GM21390 (cell line): ENCODE results near the gene UBE2N.
A peak's percentile ranks its signal among the peaks of the same experiment; 100 is the strongest.
"Not testable (repeated sequence)": the region's sequence is repeated elsewhere in the genome, so short reads cannot be mapped to it uniquely, and the experiment has no call there.

Experiments
- ATAC-seq: cut with Tn5 transposase; IDR thresholded peaks from one replicate; pipeline ENCODE4 v1.9.1; 2021; ENCODE audit not compliant: unreplicated experiment

Gene UBE2N

DNA sequence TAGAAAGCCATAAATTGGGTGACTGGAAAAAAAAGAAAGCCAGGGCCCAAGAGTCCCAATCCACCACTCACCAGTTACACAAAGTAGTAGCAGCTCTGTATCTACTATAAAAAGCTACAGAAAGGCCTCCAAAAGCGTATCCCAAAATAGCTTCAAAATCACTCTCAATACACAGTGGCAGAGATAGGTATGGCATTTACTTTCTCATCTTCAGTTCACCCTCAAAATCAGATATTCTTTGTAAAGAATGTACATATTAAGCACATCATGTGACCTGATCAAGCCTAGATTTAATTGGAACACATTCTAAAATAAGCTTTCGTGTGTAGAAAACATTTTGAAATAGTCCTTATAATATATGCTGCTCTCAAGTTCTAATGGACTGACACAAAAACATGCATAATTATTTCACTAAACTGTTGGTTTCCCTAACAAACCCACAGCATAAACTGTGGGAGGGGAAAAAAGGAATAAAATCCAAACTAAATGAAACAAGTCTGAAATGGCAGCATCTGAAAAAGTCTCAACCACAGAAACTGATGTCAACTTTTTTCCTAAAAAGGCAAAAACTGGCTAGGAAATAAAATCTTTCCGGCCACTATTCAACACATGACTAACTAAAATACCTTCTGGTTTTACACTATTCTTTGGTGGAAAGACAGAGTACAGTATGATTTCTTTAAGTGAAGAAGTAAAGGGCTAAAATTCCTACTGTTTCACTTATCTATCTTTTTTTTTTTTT lies 25.9 kb downstream of the UBE2N start:
- ATAC-seq, result no peak

DNA sequence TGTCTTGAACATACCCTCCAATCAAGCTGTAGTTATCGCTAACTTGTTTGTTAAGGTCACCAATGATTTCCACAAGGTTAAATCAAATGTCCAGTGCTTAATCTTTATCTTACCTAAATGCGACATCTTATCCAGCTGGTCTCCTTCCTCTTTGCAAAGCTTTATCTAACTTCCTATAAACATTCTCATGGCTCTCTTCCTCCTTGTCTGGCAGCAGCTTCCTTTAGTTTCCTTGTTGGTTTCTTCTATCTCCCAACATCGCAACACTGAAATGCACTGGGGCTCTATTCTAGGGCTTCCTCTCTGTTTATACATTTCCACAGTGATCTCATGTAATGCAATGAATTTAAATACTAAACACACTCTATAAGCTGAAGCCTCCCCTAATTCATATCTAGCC lies 28.7 kb downstream of the UBE2N start:
- ATAC-seq, result no peak

DNA sequence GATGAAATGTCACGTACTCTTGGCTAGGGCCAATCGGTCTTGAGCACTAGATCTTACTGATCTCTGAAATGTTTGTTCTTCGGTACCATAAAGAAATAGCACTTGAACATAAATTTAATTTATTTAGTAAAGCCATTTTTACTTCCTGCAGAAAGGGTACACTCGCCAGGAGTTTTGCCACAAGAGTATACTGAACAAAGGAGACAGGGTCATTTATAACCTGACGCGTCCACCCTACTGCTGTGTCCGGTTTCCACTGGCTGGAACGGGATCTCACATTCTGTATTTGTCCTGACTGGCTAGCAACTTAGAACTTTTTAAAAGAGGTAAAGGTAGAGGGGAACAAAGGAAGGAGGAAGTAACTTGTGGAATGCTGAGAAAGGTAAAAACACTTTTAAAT lies 29.4 kb downstream of the UBE2N start:
- ATAC-seq, result not testable (repeated sequence)

DNA sequence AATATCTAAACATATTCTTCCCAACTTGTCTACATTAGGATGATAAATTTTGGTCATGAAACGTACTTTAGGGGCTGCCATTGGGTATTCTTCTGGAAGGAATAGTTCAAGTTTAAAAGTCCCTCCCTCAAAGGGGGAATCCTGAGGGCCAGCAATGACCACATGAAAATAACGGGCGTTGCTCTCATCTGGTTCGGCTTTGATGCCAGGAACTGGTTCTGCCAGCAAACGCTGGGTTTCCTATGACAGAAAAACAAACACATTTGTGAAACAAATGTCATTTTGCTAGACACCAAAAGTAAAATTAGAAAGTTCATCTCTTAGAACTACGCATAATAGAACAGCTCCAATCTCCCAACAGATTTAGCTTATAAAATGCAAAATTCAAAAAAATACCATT lies 30.7 kb downstream of the UBE2N start:
- not testable (repeated sequence) for ATAC-seq

DNA sequence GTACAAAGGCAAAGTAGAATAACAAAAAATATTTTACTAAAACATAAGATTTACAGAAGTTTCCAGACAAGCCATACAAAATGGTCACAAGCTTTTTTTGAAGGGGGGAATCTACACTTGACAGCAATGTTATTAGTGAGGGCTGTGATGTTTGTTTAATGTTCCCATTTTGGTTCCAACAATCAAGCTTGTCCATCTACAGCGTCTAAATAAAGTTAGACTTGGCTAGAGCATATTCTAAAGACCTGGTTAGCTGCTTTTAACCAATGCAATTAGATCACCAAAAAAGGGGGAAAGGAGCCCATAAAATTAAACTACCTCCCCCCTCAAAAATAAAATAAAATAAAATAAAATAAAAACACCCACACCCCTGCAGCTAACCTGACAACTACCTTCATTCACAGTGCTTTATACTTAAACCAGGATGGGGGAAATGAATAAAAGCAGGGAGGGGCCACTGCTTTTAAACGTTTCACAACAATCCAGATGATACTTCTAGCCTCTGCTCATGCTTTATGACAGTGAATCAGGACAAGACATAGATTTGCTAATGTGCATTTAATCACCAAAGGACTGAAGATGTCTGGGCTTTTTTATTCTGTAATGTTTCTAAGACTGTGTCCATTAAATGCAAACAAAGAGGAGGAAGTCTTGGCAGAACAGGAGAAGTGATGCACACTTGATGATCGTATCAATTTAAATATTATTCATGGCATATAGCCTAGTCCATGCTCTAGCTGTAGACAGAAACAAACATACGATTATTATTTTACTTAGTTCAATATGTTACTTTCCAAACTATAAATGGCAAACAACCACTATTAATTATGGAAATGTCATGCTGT lies 32.2 kb downstream of the UBE2N start:
- ATAC-seq, result not testable (repeated sequence)

DNA sequence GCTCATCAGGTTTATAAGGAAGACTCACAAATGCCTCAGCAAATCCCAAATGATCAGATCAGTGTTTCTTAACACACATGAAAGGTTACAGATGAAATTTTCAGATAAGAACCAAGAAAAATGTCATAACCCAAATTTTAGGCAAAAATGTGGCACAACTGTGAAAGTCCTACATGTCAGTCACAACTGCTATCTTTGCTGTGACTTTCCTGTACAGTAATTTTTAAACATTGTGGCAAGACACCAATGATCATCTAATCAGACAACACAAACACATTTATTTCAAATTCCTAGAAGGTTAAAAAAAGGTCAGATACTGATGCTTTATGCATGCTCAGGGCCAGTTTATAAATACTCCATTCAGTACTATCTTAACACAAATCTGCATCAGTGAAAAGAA lies 32.9 kb downstream of the UBE2N start:
- ATAC-seq, result no peak

DNA sequence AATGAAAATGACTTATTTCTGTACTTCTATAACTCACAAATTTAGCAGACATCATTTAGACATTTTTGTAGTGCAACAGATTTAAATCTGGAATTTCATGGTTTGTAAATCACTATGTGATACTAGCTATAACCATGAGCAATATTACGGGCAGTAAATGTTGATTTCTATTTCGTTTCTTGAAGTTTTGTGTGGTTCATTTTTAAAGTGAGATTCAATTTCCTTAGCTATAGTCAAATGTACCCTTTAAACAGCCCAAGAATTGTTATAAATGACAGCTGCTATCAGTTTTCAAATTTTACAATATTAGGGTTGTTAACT lies 33.8 kb downstream of the UBE2N start:
- ATAC-seq, result no peak

DNA sequence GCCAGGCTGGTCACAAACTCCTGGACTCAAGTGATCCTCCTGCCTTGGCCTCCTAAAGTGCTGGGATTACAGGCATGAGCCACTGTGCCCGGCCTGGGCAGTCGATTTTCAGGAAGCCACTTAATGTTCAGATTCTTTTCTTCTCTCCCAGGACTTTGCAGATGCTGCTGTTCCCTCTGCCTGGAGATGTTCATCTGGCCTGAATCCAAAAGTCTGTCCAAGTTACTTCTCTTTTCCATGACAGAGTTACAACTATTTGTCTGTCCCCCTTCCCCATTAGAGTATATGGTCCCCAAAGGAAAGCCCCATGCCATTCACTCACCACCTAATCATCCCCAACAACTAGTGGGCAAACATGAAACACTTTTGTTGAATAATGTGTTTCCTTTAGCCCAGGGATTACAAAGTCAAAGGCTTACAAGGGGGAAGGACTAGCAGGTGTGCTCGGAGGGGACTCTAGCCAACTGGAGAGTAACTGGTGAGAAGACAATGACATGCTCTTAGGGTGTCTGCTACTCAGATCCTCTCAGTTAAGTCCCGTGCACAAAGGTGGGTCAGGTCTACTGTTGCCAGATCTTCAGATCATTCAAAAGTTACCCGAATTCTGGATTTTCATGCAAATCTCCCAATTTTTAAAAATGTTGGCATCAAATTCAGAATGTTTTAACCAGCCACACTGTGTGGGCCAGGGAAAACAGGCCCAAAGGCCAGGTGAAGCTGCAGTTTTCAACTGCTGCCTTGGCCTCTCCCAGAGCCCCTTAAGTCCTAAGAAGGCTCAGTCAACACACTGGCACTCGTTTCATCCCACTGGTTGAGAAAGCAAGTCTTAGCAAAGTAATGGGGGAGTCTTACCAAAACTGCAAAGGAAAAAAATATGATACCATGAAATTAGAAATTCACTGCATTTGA lies 34.4 kb downstream of the UBE2N start:
- no peak for ATAC-seq

DNA sequence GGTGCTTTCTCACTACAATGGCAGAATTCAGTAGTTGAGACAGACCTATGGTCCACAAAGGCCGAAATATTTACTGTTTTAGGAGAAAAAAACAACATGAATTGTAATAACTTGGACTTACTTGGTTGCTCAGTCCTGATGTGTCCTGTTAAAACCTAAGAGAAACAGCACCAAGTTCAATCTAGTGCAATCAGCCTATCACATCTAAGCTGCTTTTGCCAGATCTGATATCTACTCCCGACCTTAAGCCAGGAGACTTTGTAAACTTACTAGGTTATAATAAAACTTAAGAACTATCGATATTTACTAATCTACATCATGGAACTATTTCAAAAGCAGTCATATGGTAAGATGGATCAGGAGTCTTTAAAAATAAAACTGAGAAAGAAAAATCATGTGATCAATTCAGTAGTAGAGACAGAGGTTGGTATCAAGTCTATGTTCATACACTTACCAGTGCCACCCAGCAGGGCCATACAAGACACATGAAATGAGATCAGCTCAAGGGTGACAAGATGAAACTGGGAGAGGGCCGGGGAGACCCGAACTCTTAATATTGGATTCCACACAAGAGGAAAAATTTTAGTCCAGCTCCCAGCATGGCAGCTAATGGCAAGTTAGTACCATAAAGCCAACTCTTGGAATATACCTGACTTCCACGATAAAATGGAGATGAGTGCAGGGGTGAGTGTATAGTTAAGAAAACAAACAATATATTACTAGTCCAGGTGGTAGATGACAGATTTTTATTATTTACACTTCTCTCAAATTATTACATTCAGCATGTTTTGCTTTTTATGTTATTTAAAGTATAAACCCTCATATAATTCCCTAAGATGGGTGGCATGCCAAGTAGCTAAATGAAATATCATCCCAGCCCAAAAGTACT lies 36.5 kb downstream of the UBE2N start:
- no peak for ATAC-seq

DNA sequence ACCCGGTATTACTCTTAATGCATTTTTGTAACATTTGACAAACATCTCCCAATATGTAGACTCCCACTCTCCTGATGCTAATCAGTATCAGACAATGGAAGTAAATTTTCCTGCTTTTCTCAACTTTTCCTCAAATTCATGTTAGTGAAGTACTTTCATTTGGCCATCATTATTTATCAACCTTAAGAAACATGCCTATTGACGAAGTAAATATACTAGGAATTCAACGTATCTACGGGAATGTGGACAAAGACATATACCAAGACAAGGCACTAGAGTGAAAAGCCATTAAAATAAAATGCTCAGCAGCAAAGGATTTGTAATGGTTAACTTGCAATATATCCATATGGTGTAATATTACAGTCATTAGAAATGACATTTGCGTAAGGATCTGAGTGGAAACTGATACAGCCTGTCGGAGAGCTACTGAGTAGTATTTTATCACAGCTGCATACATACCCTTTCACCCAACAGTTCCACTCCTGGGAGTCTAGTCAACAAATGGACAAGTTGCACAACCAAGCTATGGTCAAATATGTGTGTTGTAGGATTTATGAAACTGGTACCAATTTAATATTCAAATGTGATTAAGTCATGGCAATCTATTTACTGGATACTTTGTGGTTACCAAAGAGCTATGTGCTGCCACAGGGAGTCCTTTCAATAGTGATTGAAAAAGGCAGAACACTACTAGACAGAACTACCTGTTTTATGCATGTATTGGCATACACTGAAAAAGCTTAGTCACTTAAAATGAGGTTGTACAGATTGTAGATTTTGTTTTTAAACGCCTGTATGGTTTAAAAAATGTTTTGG lies 37.6 kb downstream of the UBE2N start:
- ATAC-seq, result no peak

DNA sequence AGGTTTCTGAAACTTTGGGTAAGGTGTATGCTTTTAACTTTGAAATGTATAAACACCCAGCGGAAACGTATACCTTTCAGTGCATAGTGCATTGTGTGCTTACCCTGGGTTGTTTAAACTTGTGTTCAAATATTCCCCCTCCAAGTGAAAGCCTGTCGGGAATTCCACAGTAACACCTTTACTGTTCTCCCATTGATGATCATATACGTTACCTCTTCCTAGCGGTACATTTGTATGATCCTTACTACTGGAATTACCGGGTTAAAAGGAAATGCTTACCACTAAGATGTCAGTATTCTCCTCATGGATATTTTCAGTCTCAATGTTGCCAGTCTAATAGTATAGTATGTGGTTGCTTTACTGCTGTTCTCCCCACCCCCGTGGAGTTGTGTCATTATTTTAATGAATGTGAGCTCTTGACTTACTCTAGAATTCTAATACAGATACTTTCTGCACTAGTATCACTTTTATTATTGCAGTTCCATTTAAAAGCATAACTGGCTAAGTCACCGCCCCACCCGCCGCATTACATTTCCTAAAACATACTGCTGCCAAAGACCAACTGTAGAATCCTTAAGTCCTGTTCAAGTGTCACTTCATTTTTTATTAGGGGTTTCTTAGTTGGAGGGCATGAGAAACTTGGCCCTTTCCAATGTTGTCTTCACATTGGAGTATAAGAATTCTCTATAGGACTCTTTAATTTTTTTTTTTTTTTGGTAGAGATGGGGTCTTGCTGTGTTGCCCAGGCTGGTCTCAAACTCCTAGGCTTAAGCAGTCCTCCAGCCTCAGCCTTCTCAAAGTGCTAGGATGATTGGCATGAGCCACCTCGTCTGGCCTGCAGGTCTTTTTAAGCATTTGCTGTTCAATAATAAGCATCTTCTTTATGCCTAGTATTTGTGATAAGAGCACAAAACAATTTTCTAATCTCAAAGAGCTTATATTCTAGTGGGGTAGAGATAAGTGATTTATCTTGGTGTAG lies 39.1 kb downstream of the UBE2N start:
- ATAC-seq, result no peak

DNA sequence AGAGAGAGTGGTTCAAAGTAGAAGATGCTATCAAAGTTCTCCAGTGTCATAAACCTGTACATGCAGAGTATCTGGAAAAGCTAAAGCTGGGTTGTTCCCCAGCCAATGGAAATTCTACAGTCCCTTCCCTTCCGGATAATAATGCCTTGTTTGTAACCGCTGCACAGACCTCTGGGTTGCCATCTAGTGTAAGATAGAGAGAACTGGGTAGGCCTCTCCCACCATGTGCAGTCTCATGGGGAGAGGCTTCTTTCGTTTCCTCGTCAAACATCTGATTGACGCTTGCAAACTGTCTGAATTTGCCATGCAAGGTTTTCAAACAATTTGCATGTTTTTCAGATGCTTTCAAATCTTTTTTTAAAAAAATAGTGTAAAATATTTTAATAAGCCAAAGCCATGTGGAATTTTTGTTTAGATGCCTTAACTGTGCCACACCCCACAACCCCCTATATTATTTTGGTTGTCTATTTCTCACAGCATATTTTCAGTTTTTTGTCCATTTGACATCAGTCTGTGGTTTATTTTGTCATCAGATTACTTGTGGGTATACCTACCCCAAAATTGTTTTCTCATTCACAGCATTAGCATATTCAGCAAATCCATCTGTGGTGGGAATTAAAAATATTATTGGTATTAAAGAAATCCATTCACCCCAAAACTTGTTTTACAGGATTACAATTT lies 42.4 kb downstream of the UBE2N start:
- peak; percentile 84 for ATAC-seq

DNA sequence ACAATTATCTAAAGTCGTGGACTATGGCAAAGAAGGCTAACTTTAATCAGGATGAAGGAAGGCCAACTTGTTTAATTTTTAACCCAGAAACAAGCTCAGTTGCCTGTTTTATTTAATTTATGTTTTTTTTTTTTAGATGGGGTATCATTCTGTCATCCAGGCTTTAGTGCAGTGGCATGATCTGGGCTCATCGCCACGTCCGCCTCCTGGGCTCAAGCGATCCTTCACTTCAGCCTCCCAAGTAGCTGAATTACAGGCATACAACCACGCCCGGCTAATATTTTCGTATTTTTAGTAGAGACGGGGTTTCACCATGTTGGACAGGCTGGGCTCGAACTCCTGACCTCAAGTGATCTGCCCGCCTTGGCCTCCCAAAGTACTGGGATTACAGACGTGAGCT lies 44.3 kb downstream of the UBE2N start:
- ATAC-seq, result no peak

DNA sequence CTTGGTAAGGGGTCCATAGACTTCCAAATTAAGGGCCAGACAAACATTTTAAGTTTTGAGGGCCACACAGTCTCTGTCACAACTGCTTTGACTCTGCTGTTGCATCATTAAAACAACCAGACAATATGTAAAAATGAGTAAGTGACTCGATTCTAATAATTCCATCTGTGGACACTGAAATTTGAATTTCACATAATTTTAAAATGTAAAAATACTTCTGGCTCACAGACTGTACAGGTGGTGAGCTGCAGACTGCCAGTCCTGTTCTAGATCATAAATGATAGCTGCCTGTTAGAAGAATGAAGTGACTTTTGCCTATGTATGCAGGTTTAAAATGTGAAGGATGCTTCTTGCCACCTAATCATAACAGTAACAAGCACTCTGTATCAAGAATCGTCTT lies 48.3 kb downstream of the UBE2N start:
- ATAC-seq, result no peak

DNA sequence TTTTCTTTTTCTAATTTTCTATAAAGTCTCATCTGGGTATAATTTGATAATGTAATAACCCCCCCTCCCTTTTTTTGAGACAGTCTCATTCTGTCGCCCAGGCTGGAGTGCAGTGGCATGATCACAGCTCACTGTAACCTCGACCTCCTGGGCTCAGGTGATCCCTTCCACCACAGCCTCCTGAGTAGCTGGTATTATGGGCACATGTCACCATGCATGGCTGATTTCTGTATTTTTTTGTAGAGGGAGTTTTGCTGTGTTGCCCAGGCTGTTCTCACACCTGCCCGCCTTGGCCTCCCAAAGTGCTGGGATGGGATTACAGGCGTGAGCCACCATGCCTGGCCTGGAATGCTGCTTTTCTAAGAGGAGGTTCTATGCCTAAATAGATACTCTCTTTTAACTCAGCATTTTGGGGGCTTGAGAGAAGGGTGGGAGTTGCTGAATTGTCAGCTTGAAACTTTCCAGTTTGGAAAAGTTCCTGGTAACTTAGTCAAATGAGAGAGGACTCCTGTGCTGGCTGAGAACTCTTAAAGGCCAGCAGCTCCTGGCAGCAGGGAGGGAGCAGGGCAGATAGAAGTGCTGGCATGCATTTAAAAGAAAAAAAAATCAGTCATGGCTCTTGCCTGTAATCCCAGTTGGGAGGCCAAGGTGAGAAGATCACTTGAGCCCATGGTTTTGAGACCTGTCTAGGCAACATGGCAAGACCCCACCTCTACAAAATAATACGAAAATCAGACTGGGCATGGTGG lies 51.0 kb downstream of the UBE2N start:
- ATAC-seq, result no peak

DNA sequence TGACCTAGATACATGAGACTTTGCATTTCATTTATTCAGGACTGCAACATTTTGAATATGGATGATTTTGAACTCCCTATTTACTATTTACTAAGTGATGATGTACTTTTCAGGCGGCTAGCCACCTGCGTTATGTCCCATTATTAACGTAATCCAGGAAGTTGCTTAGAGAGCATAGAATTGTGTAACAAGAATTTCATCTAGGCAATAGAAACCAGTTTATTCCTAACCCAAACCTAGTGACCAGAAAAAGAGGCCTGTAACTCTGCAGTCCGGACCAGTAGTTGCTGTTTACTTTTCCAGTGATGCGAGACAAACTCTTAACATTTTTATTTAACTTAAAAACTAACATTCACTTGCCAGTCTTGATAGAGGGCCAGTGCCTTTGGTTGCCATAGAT lies 51.7 kb downstream of the UBE2N start:
- ATAC-seq, result no peak

DNA sequence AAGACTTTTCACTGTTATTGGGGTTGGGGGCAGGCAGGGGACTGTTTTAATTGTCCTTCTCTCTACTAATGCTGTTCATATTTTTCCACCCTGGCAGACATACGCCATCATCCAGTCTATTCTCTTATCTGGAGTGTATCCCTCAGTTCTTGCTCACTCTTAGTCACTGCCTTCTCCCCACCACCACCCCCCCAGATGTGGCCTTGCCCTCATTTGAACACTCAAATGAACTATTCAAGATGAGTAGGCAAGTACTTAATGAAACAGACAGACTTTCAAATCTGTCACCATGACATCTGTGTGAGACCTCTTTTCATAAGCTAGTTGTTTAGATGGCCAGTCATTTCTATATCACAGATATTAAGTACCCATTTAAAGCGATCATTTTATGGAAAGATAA lies 54.0 kb downstream of the UBE2N start:
- ATAC-seq, result peak; percentile 31
